ENCODE measurements around the gene COL18A1.
A peak's percentile ranks its signal among the peaks of the same experiment; 100 is the strongest.

The COL18A1 gene

DNA sequence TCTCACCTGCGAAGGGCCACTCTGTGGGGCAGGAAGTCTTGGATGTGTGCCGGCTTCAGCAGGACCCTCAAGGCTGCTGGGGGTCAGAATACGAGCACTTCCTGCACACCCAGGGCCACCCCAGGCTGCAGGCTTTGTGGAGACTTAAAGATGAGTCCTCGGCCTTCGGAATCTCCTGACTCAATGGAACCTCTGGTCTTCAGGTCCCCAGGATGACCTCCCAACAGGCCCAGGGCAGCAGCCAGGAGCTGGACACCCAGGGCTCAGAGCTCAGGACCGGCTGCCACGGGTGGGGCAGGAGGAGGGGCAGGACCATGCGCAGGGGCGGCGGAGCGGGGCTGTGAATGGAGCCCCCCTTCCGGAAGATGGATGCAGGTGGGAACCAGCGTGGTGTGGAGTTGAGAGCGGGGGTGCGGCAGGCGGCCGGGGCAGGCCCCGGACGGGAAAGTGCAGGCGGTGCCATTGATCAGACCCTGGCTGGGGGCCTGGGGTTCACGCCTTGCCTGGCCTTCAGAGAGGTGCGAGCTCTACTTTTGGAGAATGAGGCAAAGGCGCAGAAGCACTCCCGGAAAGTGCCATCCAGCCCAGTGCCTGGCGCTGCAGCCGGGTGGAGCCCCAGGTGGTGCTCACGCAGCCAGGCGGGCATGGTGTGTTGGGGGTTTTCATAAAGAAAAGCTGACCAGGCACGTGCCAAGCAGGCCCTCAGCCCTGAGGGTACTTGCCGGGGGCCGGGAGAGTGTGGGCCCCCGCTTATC lies 10.4 kb downstream of the COL18A1 start:
- no peak for DNase-seq

DNA sequence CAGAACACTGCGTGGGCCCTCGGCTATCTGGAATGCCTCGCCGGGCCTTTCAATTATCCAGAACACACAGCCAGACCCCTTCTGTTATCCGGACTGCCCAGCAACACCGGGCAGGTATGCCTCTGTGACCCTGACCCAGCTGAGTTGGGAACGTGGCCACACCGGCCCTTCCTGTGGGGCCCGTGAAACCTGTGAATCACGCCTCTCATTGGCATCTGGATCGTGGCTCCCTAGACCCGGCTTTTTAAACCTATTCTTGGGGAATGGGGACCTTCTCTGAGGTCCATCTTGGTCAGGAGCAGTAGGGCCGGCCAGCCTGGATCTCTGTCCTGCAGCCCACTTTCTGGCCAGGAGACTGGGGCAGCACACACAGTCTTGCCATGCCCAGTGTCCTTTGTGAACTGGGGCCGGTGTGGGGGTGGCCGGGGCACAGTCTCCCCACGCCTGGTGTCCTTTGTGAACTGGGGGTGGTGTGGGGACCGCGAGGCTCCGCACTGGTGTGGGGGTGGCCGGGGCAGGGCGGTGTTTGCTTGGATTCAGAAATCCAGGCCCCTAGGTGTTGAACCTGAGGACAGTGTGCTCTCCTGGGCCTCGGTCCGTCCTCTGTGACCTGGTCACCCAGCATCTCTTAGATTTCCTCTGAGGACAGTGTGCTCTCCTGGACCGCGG lies 11.1 kb downstream of the COL18A1 start:
- no peak for DNase-seq

DNA sequence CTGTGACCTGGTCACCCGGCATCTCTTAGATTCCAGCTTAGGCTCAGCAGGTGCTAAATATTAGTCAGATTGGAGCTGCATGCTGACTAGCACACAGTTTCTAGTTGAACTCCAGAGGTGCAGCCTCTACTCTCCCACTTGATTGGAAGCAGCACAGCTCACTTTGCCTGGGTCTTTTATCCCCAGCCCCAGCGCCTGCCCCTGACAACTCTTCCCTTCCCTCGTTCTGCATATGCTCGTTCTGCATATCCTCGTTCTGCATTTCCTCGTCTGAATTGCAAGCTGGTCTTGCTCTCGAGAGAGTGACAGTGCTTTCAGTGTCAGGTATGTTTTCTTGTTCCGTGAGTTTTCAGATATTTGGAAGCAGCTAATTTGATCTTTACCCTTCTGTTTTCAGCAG lies 11.7 kb downstream of the COL18A1 start:
- no peak for DNase-seq

DNA sequence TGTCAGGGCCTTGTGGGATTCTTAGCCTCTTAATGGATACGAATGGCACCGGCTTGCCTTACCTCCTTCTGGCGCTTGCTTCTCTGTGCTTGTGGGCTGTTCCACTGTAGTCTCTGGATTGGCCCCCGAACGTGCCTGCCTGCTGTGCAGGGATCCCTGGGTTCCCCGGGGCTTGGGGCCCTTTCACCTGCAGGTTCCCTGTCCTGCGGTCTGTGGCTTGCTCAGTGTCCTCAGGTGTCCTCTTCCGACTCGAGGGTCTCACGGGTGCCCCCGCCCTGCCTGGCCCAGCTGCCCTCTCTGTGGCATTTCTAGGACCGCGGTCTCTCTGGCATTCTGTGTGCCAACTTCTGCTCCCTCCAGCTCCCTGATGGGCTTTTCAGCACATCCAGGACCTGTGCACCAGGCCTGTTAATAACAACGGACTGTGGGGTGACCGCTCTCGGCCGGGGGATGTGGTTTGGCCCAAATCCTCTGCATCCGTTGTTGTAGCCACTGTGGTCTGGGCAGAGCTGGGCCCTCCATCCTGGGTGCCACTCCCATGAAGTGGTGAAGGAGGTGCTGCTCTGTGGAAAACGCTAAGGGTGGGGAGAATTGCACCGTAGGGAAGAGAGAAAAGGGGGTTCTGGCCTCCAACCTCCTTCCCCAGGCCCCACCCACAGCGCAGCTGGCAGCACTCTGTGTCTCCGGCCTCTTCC lies 12.4 kb downstream of the COL18A1 start:
- no peak for DNase-seq

DNA sequence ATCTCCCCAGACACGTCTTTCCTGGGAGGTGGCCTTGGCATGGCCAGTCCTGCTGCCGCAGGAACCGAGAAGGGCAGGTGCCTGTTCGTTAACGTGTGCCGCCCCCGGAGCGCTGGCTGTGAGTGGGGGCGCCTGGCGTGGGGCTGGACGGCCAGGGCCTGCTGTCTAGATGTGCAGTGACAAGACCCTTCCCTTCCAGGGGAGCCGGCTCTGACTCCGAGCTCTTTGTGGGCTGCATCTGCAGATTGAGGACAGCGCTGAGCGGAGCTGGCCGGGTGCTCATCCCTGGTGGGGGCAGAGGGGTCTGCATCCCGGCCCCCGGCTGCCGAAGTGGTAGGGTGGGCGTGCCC lies 13.0 kb downstream of the COL18A1 start:
- no peak for DNase-seq

DNA sequence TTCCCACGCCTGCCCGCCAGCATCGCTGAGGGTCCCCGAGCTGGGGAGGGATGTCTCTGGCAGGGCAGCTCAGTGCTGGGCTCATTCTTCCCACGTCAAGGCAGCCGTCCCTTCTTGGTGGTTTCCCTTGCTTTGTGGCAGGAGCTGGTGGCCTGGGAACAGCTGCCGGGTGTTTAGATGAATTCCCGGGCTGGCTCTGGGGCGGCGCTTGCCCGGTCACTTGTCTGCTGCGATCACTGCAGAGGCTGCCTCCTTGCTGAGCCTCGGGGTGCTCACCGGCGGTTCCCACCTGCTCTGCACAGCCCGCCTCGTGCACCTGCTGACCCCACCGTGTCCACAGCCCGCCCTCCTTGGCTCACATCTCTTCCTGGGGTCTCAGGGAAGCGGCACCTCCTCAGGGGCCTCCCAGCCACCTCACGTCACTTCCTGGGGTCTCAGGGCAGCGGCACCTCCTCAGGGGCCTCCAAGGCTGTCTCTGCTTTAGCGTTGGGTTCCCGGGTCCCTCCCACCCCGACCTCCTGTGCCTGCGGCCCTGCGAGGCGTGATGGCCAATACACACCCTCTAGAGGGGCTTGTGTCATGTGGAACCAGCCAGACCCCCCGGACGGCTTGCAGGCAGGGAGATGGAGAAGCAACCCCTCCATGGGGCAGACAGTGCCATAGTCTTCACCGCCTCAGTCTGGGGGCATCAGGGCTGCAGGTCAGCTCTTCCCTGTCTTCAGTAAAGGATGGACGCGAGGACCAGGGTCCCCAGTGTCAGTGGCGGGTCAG lies 13.5 kb downstream of the COL18A1 start:
- DNase-seq = no peak

DNA sequence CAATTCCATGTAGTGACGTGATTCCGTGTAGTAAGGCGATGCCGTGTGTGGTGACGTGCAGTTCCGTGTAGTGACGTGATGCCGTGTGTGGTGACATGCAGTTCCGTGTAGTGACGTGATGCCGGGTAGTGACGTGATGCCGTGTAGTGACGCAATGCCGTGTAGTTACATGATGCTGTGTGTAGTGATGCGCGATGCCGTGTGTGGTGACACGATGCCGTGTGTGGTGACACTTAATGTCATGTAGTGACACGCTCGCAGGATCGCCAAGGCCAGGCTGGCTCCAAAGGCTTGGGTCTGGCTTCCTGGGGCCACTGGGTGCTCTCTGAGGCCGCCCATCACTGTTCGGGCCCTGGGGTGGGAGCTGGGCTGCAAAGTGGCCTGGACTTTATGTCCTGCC lies 14.2 kb downstream of the COL18A1 start:
- no peak for DNase-seq

DNA sequence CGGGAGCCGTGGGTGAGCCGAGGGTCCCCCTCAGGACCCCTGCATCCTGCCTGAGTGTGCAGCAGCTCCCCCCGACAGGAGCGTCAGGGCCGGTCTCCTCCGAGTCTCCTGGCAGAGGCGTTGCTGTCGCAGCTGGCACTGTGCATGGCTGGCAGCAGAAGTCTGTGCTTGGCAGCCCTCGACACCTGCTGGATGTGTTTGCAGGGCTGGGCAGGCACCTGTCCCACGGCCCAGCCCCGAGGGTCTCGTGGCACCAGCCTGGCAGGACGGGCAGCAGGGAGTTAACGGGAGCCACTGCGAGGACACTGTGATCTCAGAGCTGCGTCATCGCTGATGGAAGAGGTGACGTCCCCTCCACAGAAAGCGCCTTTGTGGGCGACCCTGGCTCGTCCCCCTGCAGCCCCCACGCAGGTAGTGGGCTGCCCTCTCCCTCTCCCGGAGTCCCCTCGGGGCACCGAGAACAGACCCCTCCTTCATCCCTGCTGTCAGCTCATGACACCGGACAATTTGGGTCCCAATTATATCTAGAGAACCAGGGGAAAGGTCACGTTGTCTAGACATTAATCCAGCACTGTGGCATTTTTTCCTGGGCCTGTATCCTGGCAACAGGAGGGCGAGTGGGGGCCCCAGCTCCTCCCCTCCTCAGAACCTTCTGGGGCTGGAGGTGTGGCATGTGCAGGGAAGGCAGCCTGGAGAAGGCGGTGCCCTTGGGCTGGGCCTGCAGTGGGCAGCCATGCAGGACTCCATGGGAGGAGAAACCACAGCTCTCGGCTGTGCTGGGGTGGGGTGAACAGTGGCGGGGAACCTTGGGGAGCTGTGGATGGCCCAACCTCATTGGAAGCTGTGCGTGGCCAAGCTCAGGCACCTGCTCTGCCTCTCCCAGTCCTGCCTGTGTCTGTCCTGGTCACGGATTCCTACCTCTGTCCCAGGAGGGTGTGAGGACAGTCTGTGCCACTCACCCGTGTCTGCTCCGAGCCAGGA lies 15.4 kb downstream of the COL18A1 start:
- peak; percentile 2 for DNase-seq

DNA sequence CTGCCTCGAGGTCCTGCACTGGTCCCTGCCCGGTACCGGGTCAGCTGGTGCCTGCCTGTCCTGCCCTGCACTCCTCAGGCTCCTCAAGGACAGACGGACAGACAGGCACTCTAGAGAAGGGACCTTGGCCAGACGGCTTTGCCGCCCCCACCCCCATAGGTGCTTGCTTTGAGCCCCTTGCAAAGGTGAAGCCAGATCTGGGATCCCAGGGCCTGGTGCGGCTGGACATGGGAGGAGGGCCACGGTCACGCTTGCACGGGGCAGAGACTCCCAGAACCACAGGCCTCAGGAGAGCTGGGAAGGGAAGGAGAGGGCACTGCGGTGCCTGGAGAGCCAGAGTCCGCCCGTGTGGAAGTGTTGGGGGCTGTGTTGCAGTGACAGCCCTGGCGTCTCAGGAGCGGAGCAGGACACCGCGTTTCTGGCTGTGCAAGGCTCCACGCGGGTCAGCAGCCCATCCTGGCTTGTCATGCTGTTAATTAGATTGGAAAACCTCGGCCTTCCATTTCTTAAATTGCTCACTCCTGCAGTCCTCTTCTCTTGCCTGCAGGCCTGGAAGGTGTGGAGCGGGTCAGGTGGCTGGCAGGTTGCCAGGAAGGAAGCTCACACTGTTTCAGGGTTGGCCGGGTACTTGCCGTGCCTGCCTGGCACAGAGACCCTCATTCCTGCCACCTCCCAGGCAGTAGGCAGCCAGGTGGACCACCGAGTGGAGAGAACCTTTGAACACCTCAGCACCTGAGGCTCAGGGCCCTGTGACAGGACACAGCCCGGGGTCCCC lies 16.3 kb downstream of the COL18A1 start:
- no peak for DNase-seq

DNA sequence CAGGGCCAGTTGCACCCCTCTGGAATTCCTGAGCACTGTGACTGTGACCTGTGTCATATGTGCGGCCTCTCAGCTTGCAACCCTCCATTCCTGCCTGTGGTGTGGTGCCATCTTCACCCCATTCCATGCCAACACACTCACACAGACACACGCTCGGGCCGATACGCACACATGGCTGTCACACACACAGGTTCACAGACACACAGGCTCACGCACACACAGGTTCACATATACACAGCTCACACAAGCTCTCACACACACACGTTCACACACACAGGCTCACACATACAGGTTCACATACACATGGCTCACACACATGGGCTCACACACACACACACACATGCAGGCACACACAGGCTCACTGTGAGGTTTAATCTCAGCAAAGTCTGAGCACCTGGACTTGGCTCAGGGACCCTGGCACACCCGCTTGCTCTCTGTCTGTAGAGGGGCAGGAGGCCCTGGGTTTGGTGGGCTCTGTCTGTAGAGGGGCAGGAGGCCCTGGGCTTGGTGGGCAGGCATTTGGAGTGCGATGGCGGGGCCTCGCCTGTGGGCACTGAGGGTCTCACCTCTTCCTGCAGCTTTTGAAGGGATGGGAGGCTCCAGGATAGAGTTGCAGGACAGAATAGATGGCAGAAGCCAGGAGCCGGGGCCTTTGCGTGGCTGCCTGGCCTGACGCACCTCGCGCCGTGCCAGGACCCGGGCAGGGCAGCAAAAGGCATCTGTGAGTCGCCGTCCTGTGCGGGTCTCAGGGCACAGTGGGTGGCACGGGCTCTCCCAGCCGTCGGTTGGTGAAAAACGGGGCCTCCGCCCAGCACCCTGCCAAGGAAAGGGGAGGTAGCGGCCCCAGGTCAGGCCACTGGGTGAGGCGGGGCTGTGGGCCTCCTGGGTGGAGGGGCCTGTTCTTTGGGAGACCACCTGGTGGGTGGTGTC lies 17.1 kb downstream of the COL18A1 start:
- DNase-seq = no peak

DNA sequence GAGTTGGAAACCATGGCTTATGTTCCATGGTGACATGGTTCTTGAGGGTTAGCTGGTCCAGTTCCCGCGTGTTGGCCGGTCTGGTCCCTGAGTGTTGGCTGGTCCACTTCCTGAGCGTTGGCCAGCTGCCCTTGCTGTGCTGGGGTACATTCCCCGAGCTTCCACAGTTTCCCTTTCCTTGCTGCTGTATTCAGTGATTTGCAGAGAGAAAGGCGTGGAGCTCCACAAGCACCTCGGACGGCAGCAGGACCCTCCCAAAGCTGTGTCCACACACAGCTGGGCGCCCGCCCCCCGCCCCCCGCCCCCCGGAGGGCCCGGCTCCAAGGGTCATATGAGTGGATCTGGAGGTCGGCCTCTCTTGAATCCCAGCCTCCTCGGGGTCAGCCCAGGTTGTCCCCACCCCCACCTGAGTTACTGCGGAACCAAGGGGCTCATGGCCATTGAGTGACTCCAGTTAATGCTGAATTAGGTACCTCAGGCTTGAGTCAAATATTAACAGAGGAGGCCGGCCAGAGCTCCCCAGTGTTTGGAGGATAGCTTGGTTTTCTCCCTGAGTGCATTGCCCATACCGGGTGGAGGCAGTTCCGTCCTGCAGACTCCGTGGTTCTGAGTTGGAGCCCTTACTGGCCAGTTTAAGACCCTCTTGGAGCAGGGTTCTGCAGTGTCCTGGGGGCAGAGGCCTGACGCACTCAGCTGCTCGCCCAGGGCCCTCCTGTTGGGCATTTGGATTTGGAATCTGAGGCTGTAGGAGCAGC lies 18.4 kb downstream of the COL18A1 start:
- no peak for DNase-seq

DNA sequence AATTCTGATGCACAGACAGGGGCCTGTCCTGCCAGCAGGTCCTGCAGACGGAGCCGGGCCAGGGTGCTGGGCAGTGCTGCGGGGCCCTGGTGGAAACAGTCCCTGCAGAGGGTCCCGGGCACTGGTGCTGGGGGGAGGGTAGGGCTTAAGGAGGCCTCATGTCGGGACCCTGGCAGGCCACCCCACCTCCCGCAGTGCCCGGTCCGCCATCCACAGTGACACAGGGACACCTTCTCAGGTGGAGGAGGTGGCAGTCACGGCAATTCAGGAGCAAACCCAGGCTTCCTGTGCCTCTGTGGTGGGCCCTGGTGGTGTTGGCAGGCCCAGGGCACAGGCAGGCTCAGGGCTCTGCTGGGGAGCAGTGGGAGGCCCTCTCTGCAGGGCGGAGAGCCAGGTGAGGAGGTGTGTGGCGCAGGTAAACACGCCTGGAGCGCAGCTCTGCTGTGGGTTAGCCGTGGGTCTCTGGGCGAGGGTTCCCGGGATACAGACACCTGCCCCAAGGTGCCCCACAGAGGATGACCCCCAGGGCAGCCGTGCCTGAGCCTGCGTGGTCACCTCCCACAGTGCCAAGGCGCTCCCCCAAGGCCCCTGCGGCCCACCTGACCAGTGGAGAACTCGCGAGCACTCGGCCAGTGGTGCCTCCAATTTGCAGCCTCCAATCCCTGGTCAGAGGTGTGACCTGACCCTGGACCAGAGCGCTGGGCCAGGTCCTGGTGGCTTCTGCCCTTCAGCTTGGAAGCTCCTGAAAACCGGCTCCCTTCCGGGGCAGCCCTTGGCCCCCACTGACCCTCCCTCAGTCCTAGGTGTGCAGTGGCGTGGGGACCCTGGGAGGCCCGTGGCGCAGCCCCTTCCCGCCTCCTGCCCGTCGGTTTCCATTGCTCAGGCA lies 19.2 kb downstream of the COL18A1 start:
- DNase-seq = no peak

DNA sequence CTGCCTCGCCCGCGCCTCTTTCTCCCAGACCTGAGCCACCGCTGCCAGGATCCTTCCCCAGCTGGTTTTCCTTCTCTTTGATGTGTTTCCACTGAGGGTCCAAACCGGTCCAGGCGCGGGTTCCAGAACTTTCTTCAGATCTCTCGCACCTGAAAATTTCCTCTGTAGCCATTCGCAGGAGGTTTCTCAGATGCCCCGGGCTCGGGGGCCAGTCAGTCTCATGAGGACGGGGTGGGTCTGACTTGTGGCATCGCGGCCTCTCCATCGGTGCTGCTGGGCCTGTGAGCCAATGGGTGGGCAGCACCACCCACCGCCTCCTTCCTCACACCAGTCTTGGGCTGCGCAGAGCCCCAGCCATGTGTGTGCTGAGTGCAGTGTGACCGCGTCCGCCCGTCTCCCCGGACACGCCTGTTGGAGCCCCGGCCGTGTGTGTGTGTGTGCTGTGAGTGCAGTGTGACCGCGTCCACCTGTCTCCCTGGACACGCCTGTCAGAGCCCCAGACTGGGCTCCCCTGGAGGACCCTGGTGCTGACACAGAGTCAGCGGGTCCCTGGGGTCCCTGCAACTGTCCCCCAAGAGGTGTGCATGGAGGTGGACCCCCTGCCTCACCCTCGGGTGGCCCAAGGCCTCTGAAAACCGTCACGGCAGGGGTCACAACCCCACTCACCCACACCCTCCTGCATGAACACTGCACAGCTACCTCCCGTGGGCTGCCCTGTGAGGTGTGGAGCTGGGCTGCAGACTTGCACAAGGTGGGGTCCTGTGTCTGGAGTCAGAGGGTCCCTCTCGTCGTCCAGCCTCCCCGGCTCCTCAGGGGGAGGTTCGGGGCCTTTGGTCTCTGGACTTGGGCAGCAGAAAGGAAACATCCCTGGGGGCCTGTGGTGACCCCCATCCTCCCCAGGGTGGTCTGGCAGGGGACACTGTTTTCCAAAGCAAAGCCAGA lies 20.2 kb downstream of the COL18A1 start:
- no peak for DNase-seq

DNA sequence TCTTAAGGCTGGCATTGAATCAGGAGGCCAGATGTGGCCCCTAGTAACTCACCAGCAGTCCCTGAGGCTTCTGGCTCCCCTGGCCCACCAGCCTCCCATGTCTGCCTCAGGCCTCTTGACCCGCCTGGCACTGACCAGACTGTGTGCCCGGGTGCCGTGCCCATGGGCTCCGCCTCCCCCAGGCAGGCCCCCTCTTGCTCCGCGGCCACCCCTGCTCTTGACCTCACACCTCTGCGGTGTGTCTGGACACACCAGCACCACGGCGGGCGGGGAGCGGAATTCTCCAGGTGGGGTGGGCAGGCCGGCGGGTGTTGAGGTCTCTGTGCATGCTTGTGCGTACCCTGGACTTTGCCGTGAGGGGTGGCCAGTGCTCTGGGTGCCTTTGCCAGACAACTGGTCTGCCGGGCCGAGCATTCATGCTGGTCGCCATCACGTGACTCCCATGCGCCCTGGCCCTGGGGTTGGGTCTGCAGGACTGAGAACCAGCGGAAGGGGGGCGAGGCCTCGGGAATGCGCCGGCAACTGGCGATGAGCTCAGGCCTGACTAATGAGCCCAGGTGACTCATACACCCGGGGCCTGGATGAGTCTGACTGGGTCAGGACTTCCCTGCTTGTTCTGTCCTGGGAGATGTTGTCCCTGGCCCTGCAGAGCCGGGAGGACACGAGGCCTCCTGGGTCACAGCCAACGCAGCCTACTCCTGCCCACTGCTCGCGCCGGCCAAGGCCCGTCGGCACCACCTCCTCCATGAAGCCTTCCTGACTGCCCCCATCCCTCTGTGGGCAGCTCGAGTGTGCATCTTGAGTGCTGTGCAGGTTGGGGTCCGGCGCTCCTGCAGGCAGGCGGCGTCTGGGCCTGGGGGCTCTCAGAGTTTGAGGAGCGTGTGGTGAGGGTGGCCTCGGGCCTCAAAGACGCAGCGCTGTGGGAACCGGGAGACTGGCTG lies 22.6 kb downstream of the COL18A1 start:
- DNase-seq = no peak

DNA sequence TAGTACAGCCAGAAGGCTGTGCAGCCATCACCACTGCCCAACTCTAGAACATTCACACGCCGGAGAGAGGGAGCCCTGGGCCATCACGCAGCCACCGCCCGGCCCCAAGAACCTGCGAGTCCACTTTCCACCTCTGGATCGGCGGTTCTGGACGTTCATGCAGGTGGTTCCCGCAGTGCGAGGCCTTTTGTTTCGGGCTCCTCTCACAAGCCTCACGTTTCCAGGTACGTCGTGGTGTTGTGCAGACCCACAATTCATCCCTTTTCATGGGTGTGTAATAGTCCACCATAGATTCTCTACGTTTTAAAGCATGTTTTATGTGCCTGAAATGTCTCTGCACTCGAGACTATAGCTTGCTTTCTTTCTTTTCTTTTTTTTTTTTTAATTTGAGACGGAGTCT lies 23.6 kb downstream of the COL18A1 start:
- no peak for DNase-seq
